HG03520 (cell line): ENCODE measurements around the gene GEMIN8.

Experiments
- ATAC-seq: cut with Tn5 transposase; IDR thresholded peaks from one replicate; pipeline ENCODE4 v1.9.1; 2021; ENCODE audit warnings: mild to moderate bottlenecking, moderate library complexity; ENCODE audit not compliant: unreplicated experiment

The GEMIN8 gene

GRCh38 chrX:14029425-14030173 lies at the start of gene GEMIN8:
Gene GEMIN8, minus strand, starts transcription at chrX:14029892. Its CDS starts 8,414 bp downstream, at chrX:14021478.
- ATAC-seq: peak; percentile 91

GRCh38 chrX:14076639-14077038 lies 46.9 kb upstream of the GEMIN8 start:
- no peak for ATAC-seq

- no peak for ATAC-seq
These were observed 43.9 kb upstream of the GEMIN8 start for GRCh38 chrX:14073556-14073955.

GRCh38 chrX:14073071-14073470 lies 43.4 kb upstream of the GEMIN8 start:
- no peak for ATAC-seq

- ATAC-seq: no peak
These were observed 36.1 kb upstream of the GEMIN8 start for GRCh38 chrX:14065800-14066199.

GRCh38 chrX:14064626-14065432 lies 35.1 kb upstream of the GEMIN8 start:
- ATAC-seq: no peak

GRCh38 chrX:14062524-14062923 lies 32.8 kb upstream of the GEMIN8 start:
- no peak for ATAC-seq

GRCh38 chrX:14056206-14056605 lies 26.5 kb upstream of the GEMIN8 start:
- ATAC-seq: no peak

- no peak for ATAC-seq
These were observed 21.7 kb upstream of the GEMIN8 start for GRCh38 chrX:14051416-14051815.

- ATAC-seq: no peak
These were observed 21.0 kb upstream of the GEMIN8 start for GRCh38 chrX:14050709-14051108.

GRCh38 chrX:14043209-14043608 lies 13.5 kb upstream of the GEMIN8 start:
- ATAC-seq: no peak

GRCh38 chrX:14039344-14039743 lies 9.7 kb upstream of the GEMIN8 start:
- peak; percentile 93 for ATAC-seq

- no peak for ATAC-seq
These were observed 8.8 kb upstream of the GEMIN8 start for GRCh38 chrX:14038375-14039085.

- ATAC-seq: no peak
These were observed 2.7 kb upstream of the GEMIN8 start for GRCh38 chrX:14032406-14032805.

- ATAC-seq: no peak
These were observed 460 bp upstream of the GEMIN8 start for GRCh38 chrX:14030174-14030530.

- no peak for ATAC-seq
These were observed 660 bp downstream of the GEMIN8 start for GRCh38 chrX:14029039-14029424.

GRCh38 chrX:14028473-14028872 lies 1.2 kb downstream of the GEMIN8 start:
- ATAC-seq: no peak

GRCh38 chrX:14027511-14028019 lies 2.1 kb downstream of the GEMIN8 start:
- peak; percentile 38 for ATAC-seq

- ATAC-seq: no peak
These were observed 2.7 kb downstream of the GEMIN8 start for GRCh38 chrX:14027036-14027435.

- ATAC-seq: no peak
These were observed 3.6 kb downstream of the GEMIN8 start for GRCh38 chrX:14026121-14026520.

GRCh38 chrX:14022019-14022418 lies 7.7 kb downstream of the GEMIN8 start:
- no peak for ATAC-seq
